ENCODE results near the gene TSPO2. TPM values are rescaled to one million over a fixed set of nuclear protein-coding genes. Genes with fewer than 3 reads are reported as not detected.

TSPO2 gene, protein sequence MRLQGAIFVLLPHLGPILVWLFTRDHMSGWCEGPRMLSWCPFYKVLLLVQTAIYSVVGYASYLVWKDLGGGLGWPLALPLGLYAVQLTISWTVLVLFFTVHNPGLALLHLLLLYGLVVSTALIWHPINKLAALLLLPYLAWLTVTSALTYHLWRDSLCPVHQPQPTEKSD
- 0.10 TPM in 1 of 5 replicates, not detected in the others for total RNA-seq (2022; extraction: Qiagen RNA extraction; ENCODE audit: low read depth)

DNA sequence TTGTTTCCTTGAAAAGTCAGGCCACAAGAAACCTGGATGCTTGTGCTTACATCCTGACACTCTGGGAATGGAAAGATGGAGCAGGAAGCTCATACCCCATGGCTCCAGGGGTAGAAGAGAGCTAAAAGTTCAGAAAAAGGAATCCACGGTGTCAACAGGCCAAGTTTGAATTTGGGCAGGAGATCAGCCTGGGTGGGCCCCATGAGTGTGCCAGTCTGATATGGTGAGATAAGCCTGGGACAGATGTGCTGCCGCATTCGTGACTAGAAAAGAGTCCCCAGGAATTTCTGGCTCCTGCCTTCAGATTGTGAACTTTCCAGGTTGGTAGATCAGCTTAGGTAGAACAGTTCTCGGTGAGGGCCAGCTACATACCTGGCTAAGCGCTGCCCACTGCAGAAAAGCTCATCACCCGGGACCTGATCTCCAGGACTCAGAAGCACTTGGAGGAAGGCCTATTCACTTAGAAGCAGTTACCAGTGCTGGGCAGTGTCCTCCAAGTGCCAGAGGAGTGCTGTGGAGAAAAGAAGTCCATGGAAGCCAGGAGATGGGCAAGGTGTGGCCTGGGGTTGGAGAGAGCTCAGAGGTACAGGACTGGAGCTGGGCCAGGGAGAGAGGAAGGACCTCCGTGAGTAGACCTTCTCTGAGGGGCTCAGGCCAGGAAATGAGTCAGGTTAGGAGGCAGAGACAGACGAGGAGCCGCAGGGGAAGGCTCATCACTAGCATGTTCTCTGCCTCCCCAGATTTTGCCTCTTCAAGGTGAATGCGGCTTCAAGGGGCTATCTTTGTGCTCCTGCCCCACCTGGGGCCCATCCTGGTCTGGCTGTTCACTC is at the start of gene TSPO2:
Gene TSPO2, plus strand, starts transcription at position 242 of the 830 bp plus-strand sequence. Its CDS starts 519 bp downstream, at position 761.

DNA sequence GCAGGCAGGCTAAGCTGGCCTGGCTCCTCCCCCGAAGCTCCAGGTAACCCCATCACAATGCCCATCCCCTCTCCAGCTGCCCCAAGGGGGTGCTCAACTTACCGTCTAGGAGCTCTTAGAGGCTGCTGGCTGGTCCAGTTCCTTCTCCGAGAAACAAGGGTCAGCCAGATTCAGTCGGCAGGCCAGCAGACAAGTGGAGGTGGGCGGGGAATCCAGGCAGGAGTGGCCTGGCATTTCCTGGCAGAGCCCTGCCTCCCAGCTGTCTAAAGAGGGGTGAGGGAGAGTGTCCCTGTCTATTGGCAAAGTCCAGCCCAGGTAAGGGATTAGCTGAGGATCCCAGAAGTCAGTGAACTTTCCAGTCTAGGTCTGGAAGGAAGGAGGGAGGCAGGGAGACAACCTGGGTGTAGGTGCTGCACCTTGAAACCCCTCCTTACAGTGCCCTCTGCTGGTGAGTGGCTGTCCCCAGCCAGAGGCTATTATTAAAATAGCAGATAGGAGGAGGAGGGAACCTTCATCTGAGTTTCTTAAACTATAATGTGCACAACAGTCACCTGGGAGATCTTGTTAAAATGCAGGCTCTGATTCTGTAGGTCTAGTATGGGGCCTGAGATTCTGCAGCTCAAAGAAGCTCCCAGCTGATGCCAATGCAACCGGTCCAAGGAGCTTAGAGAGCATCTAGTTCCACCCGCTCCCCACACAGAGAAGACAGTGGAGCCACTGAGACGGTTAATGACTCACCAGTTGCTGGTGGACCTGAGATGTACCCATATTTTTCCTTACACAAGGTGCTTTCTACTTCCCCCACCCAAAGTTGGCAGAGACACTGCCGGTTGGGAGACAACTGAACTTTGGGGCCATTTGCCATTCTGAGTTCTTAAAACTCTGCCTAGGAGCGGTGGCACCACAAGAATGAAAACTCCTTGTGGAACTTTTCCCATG is 2.9 kb upstream of the TSPO2 start, which contains the start of gene UNC5CL:
Gene UNC5CL, minus strand, starts transcription at position 162 of the 939 bp plus-strand sequence. CDS start 4,147 bp downstream, outside the sequence.

DNA sequence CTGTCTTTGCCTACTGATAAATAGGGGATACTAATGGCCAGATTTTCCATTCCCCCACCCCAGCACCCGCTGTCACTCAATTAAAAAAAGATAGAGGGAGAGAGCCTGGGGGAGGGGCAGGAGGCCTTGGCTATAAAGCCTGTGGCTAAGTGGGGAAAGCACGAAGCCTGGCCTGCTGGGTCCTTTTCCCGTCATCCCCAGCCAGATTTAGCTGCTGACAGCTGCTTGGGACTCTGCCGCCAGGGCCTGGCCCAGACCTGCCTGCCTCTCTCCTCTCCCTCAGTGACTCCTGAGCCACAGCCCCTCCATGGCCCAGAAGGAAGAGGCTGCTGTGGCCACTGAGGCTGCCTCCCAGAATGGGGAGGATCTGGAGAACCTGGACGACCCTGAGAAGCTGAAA is 10.8 kb downstream of the TSPO2 start, which contains the start of gene APOBEC2:
Gene APOBEC2, plus strand, starts transcription at position 162 of the 400 bp plus-strand sequence. Its CDS starts 146 bp downstream, at position 308.

DNA sequence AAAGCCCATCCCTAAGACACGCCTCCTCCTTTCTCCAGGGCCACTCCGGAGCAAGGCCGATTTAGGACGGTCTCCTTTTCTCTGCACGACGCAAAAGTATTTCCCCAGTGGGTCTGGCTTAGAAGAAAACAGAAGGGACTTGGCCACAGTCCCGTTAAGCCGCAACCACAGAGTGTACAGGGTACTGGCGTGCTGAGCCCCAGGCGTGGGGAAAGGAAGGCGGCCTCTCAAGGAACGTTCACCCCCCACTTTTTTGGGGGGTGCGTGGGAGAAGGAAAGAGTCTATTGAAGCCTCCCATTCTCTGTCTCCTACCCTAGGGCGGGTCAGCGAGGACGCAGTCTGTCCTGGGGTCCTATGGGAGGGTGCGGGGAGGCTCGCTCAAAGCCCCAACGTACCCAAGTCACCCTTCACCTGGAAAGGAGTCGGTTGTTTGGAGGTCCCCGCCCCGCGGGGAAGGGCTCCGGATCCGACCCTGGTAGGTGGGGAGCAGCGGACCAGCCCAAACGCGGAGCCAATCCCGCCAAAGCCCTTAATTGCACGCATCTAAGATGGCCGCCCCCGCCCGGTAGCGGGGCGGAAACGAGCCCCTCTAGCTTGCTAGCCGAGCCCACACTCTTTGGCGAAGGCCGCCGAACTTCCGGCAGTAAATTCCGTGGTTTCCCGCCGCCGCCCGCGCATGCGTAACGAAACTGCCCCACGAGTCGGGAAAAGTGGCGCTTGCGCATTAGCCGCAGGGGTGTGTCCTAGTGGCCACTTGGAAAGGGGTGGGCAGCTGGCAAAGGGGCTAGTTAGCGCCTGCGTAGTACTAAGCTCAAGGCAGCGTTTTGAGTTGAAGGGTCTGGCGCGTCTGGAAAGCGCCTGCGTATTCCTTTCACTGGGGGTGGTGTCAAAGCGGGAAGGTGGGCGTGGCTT is 29.9 kb downstream of the TSPO2 start, which contains the start of gene OARD1:
Gene OARD1, minus strand, starts transcription at position 434 of the 913 bp plus-strand sequence. CDS start 722 bp downstream, outside the sequence.

DNA sequence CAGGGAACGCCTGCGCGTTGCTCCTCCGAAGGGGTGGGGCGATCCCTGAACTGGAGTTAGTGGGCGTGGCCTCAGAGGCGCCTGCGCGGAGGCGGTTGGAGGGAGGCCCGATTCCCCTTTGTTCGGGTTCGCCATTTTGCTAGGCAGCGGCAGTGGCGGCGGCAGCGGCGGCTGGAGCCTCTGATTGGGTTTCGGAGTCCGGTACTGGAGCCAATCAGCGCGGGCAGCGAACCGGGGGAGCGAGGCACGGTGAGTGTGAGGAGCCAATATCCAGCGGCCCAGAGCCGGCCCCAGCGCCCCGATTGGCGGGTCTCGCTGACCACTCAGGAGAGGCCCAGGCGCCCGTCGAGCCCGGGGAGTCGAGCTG is 30.6 kb downstream of the TSPO2 start, which contains the start of gene NFYA:
Gene NFYA, plus strand, starts transcription at position 139 of the 367 bp plus-strand sequence. CDS start 6,116 bp downstream, outside the sequence.

Other genes with a start within 250 kb of the TSPO2 start
- gene UNC5CL, start 3.2 kb upstream of the TSPO2 start, total RNA-seq (2022; extraction: Qiagen RNA extraction; ENCODE audit: low read depth): 0.20 to 0.40 TPM (median 0.34 TPM) in 5 replicates
- not detected in 5 replicates for gene APOBEC2, start 10.7 kb downstream of the TSPO2 start, total RNA-seq (2022; extraction: Qiagen RNA extraction; ENCODE audit: low read depth)
- gene OARD1, start 29.9 kb downstream of the TSPO2 start, total RNA-seq (2022; extraction: Qiagen RNA extraction; ENCODE audit: low read depth): 18.8 to 23.2 TPM (median 20.5 TPM) in 5 replicates
- gene NFYA, start 30.5 kb downstream of the TSPO2 start, total RNA-seq (2022; extraction: Qiagen RNA extraction; ENCODE audit: low read depth): 11.5 to 15.4 TPM (median 14.2 TPM) in 5 replicates
- not detected in 5 replicates for gene TREML1, start 111.9 kb downstream of the TSPO2 start, total RNA-seq (2022; extraction: Qiagen RNA extraction; ENCODE audit: low read depth)
- not detected in 5 replicates for gene TREM2, start 120.6 kb downstream of the TSPO2 start, total RNA-seq (2022; extraction: Qiagen RNA extraction; ENCODE audit: low read depth)
- gene TREML2, start 158.7 kb downstream of the TSPO2 start, total RNA-seq (2022; extraction: Qiagen RNA extraction; ENCODE audit: low read depth): not detected in 5 replicates
- gene TREML4, start 185.9 kb downstream of the TSPO2 start, total RNA-seq (2022; extraction: Qiagen RNA extraction; ENCODE audit: low read depth): not detected in 5 replicates
- gene TREM1, start 244.2 kb downstream of the TSPO2 start, total RNA-seq (2022; extraction: Qiagen RNA extraction; ENCODE audit: low read depth): 0.23 to 0.49 TPM (median 0.29 TPM) in 3 of 5 replicates, not detected in the others

Data from A549 treated with CpdA at 1 μM for 4 hours (cell line).